Sigmoid colon (tissue), 7 donors: ENCODE measurements around the gene FGR. TPM values are rescaled to one million over a fixed set of nuclear protein-coding genes. Genes with fewer than 3 reads are reported as not detected.

ENCODE experiments used
- DNase-seq: peaks from one replicate; pipeline ENCODE4 v3.0.0-alpha.2; 2019
- H3K27ac ChIP-seq, 4 donors: fragments of 200-600 bp; sonication (generic); one replicate each; pipeline ENCODE4 v1.5.1; 2016 to 2019; ENCODE audit warnings: mild to moderate bottlenecking in 1 of 4
- H3K27me3 ChIP-seq, 3 donors: fragments of 200-600 bp; sonication (generic); one replicate each; pipeline ENCODE4 v1.5.1; 2019; ENCODE audit warnings: mild to moderate bottlenecking in 1 of 3
- H3K36me3 ChIP-seq, 4 donors: fragments of 200-600 bp; sonication (generic); one replicate each; pipeline ENCODE4 v1.5.1; 2016 to 2019
- H3K4me1 ChIP-seq, 4 donors: fragments of 200-600 bp; sonication (generic); one replicate each; pipeline ENCODE4 v1.5.1; 2017 to 2019
- H3K4me3 ChIP-seq, 4 donors: fragments of 200-600 bp; sonication (generic); one replicate each; pipeline ENCODE4 v1.5.1; 2017 to 2019; ENCODE audit warnings: mild to moderate bottlenecking in 2 of 4, moderate library complexity in 1 of 4
- H3K9me3 ChIP-seq, 4 donors: fragments of 200-600 bp in 3 of 4; sonication (generic) in 3 of 4; one replicate each; pipeline versions ENCODE4 v1.5.1 to v1.6.1; 2013 to 2019
- EP300 ChIP-seq, 4 donors: sonication (generic); formaldehyde crosslinking; IDR thresholded peaks; one replicate each; pipeline ENCODE4 v1.6.1; 2017; ENCODE audit warnings: antibody characterized with exemption in 4 of 4
- POLR2A ChIP-seq, 2 donors: fragments of 450-650 bp; IDR thresholded peaks; one replicate each; pipeline ENCODE4 v1.6.1; 2016; ENCODE audit warnings: antibody characterized with exemption in 2 of 2, mild to moderate bottlenecking in 2 of 2, moderate library complexity in 2 of 2
- POLR2AphosphoS5 ChIP-seq, 4 donors: sonication (generic); formaldehyde crosslinking; IDR thresholded peaks; one replicate each; pipeline ENCODE4 v1.6.1; 2017; ENCODE audit warnings: antibody characterized with exemption in 4 of 4
- WGBS, 2 donors: extraction: QIAGEN DNeasy Blood & Tissue Kit; methylation state at CpG; one replicate each; pipeline ENCODE4 v1.1.7; 2013; 5-methylcytosine and 5-hydroxymethylcytosine counted together
- intact Hi-C: fragments of 100-400 bp; cut with DNase I; formaldehyde crosslinking; loops from one replicate; pipeline ENCODE4 v1.15.1; 2023
- polyA plus RNA-seq, 3 donors: library from polyadenylated mRNA; stranded (reverse); fragments of 200-250 nt; gene quantifications; one replicate each; pipeline ENCODE4 v1.2.3, GENCODE V29; 2013
- total RNA-seq, 4 donors: library from RNA; depleted of rRNA; stranded (reverse); fragments of >200 nt; gene quantifications; one replicate each; pipeline ENCODE4 v1.1.0, GENCODE V29; 2016
- TF ChIP-seq, protein P1 (sequence below), 4 experiments: fragments of 450-650 bp in 3 of 4; fragments of 200-600 bp in 1 of 4; IDR thresholded peaks; one replicate each; pipeline ENCODE4 v1.5.1; 2016 to 2019; ENCODE audit warnings: antibody characterized with exemption in 4 of 4, mild to moderate bottlenecking in 3 of 4, moderate library complexity in 2 of 4
- donor health status: healthy with polysubstance abuse.
- donor health status: Bipolar disorder and iron deficiency.
- donor health status: healthy.

FGR gene
- total and polyA plus RNA-seq, 7 donors: 3.0 to 14.4 (median 6.9) TPM

DNA sequence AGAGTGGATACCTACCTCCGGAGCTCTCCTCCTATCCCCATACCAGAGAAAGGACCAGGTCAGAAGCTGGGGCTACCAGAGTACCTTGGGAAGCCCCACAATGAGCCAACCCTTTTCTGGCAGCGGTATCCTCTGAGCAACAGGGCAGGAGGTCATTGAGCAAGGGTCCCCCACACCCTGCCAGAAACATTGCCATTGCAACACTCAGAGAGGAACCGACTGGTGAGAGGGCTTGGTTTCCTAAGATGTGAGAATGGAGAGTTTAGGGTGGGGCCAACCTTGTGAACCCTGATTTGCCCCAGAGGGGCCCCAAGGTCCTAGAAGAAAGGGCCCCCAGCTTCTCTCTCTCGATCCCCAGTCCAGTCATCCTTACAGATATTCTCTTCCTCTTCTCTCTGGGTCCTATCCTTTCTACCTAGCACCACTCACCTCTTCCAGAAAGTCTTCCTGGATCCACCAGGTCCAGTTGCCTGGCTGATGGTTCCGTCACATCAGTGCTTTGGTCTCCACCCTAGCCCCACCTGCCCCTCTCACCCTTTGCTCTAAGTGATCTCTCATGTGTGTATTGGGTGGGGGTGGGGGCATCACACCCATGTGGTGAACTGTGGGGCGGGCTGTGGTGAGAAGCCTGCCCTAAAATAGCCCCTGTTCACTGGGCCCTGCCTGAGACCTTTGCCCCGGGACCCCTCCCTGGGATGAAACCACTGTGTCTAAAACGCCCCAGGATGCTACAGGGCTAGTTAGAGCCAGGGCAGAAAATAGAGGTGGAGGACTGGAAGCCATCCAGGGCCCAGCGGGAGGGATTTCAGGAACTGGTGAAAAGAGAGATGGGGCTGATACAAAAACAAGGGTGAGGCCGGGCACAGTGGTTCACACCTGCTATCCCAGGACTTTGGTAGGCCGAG, 8.7 kb downstream of the FGR start:
- DNase-seq: no peak
- 65 to 78% methylated on average over 11 of the region's 11 CpGs for WGBS, 2 donors
- TF ChIP-seq EP300 (IDR thresholded peaks at IDR 0.05) (no peak), POLR2AphosphoS5 (IDR thresholded peaks at IDR 0.05) (peak in 1 of 4 donors; percentile 36)
- Histone ChIP-seq H3K27ac (peak overlapping the region in 2 of 4 donors; percentile 22 to 31), H3K4me1 (peaks cover 0 to 7% (median 0%) of the 10 kb centered on the region in 4 donors), H3K4me3 (no peak overlapping the region), H3K9me3 (no peaks in the 10 kb centered on the region), H3K36me3 (no peaks in the 10 kb centered on the region), H3K27me3 (no peaks in the 10 kb centered on the region)
- intact Hi-C loops: no loop called here

DNA sequence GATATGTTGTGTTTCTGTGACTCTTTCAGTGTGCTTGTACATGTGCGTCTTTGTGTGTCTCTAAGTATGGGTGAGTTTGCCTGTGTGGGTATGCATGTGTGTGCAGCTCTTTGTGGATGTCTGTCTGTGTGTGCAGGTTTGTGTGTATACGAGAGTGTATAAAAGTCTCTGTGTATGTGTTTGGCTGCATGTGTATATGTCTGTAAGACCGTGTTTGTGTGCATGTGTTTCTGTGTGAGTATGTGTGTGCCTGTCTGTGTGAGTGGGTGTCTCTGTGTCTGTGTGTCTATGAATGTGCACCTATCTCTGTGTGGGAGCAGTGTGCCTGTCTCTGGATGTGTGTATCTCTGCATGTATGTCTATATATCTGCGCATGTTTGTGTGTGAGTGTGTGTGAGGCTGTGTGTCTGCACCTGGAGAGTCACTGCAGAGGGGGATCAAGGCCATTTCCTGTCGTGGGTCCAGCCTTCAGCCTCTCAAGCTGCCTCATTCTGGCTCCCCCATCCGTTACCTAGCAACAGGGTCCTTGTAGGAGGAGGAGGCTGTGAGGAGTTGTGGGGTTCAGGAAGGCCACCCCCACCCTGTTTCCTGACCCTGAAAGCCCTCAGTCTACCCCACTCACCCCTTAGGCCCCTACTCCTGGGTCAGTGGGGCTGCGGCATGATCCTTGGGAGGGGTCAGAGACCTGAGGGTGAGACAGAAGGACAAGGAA, 10.4 kb downstream of the FGR start:
- H3K4me3 ChIP-seq: no peak overlapping the region
- no peaks in the 10 kb centered on the region for H3K27me3 ChIP-seq
- intact Hi-C loops: no loop called here
- H3K4me1 ChIP-seq: peaks cover 0 to 7% (median 0%) of the 10 kb centered on the region in 4 donors
- no peaks in the 10 kb centered on the region for H3K9me3 ChIP-seq
- DNase-seq: no peak
- 56 to 66% methylated on average over 7 of the region's 7 CpGs for WGBS, 2 donors
- H3K27ac ChIP-seq: peak overlapping the region in 1 of 4 donors; percentile 7
- TF ChIP-seq POLR2A (IDR thresholded peaks at IDR 0.05): no peak
- H3K36me3 ChIP-seq: no peaks in the 10 kb centered on the region

DNA sequence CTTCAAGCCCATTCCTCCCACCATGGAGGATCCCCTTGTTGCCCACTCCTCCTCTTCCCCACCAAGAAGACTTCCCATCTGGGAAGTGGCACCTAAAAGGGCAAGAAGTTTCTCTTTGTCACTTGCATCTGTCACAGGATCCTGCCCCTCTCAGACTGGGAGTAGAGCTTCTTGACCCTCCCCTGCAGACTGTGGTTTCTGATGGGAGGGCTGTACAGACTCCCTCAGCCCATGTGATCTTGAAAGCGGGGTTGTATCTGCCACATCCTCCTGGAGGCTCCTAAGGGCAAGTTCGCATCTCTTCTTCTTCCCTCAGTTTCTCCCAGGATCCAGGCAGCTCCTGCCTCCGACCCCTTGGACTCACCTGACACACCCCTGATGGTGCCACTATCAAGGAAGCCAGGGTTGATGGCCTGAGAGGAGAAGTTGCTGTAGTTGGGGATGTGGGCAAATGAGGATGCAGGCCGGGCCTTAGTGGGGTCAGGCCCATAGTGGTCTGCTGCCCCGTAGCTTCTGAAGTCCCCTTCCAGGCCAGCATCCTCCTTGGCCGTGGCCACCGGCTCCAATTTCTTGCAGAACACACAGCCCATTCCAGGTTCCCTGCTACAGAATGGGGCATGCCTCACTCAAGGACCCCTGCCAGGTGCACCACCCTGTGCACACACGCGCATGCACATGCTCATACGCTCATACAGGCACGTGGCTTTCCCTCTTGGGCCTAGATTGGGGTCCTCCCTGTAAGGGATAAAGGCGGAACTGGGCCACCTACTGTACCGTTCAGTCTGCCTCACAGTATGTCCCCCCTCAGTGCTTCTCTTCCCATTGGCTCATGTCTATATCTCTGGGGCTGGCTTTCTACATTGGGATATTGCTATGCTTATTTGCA, 11.4 kb downstream of the FGR start:
- no peak for DNase-seq
- TF ChIP-seq EP300 (IDR thresholded peaks at IDR 0.05) (no peak), POLR2AphosphoS5 (IDR thresholded peaks at IDR 0.05) (no peak), POLR2A (IDR thresholded peaks at IDR 0.05) (no peak)
- TF ChIP-seq, protein P1, sequence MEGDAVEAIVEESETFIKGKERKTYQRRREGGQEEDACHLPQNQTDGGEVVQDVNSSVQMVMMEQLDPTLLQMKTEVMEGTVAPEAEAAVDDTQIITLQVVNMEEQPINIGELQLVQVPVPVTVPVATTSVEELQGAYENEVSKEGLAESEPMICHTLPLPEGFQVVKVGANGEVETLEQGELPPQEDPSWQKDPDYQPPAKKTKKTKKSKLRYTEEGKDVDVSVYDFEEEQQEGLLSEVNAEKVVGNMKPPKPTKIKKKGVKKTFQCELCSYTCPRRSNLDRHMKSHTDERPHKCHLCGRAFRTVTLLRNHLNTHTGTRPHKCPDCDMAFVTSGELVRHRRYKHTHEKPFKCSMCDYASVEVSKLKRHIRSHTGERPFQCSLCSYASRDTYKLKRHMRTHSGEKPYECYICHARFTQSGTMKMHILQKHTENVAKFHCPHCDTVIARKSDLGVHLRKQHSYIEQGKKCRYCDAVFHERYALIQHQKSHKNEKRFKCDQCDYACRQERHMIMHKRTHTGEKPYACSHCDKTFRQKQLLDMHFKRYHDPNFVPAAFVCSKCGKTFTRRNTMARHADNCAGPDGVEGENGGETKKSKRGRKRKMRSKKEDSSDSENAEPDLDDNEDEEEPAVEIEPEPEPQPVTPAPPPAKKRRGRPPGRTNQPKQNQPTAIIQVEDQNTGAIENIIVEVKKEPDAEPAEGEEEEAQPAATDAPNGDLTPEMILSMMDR (IDR thresholded peaks at IDR 0.05): no peak
- no peaks in the 10 kb centered on the region for H3K36me3 ChIP-seq
- intact Hi-C loops: no loop called here
- 85 to 89% methylated on average over 13 of the region's 13 CpGs for WGBS, 2 donors
- H3K27me3 ChIP-seq: no peaks in the 10 kb centered on the region
- no peak overlapping the region for H3K27ac ChIP-seq
- H3K9me3 ChIP-seq: no peaks in the 10 kb centered on the region
- no peak overlapping the region for H3K4me3 ChIP-seq
- H3K4me1 ChIP-seq: peaks cover 0 to 2% (median 0%) of the 10 kb centered on the region in 4 donors

- 74 to 78% methylated on average over 4 of the region's 4 CpGs for WGBS, 2 donors
Observed at GRCh38 chr1:27622828-27623227, 12.2 kb downstream of the FGR start.

More at GRCh38 chr1:27622828-27623227, 12.2 kb downstream of the FGR start:
- Histone ChIP-seq H3K27ac (no peak overlapping the region), H3K36me3 (no peaks in the 10 kb centered on the region), H3K9me3 (no peaks in the 10 kb centered on the region), H3K4me1 (no peaks in the 10 kb centered on the region), H3K27me3 (no peaks in the 10 kb centered on the region), H3K4me3 (no peak overlapping the region)
- TF ChIP-seq POLR2AphosphoS5 (IDR thresholded peaks at IDR 0.05) (no peak), EP300 (IDR thresholded peaks at IDR 0.05) (no peak), POLR2A (IDR thresholded peaks at IDR 0.05) (no peak)
- TF ChIP-seq, protein P1 (IDR thresholded peaks at IDR 0.05): no peak
- DNase-seq: no peak
- intact Hi-C loops: no loop called here
